WERI-Rb-1 (cell line): ENCODE results near the gene POLR2L.

ENCODE experiments used
- DNase-seq: peaks from one replicate; pipeline ENCODE4 v3.0.0-alpha.2; 2020
- H3K27ac ChIP-seq: fragments of 250-450 bp; sonication (Bioruptor Pico); 2 replicates; pipeline ENCODE4 v1.5.1; 2020; ENCODE audit warnings: mild to moderate bottlenecking, moderate library complexity
- H3K27me3 ChIP-seq: fragments of 250-450 bp; sonication (Bioruptor Pico); 2 replicates; pipeline ENCODE4 v1.5.1; 2021; ENCODE audit warnings: mild to moderate bottlenecking, low read depth, moderate library complexity; ENCODE audit not compliant: insufficient read depth, severe bottlenecking
- H3K36me3 ChIP-seq: fragments of 250-450 bp; sonication (Bioruptor Pico); 2 replicates; pipeline ENCODE4 v1.5.1; 2020; ENCODE audit warnings: mild to moderate bottlenecking, moderate library complexity
- H3K4me3 ChIP-seq: 2 replicates; pipeline ENCODE4 v1.5.1; 2011; ENCODE audit warnings: low read depth, mild to moderate bottlenecking, control low read depth, low read length
- H3K9me3 ChIP-seq: fragments of 250-450 bp; sonication (Bioruptor Pico); 2 replicates; pipeline ENCODE4 v1.5.1; 2021; ENCODE audit warnings: mild to moderate bottlenecking, moderate library complexity; ENCODE audit not compliant: severe bottlenecking
- CTCF ChIP-seq: IDR thresholded peaks from 2 replicates; pipeline ENCODE4 v1.5.1; 2011; ENCODE audit warnings: low read depth, mild to moderate bottlenecking, control low read depth, inconsistent platforms, low read length

Gene POLR2L

DNA sequence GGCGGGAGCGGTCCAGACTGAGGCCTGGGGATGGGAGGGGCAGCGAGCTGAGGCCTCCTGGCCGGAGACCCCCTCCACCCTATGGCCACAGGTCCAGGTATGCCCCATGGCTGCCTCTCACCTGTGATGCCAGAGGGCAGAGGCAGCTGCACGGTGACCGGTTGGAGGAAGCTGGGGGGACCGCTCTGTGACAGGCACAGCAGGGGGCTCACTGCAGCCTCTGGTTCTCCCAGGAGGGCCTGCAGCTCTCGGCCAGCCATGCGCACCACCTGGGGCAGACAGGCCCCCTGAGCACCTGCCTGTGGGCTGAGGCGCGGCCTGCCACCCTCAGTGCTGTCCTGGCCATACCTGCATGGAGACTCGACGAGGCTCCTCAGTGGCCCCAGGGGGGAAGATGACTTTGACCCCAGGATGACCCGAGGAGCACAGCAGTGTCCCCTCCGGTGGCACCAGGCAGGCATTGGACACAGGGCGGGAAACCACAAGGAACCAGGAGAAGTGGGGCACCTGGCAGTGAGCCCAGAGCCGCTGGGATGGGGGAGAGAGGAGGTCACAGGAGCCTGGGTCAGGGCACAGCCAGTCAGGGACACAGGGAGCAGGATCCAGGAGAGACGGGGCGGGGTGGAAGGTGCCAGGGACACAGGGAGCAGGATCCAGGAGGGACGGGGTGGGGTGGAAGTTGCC is 41.1 kb downstream of the POLR2L start:
- no peak for TF ChIP-seq CTCF
- no peaks in the 10 kb centered on the region for H3K9me3 ChIP-seq
- H3K27ac ChIP-seq: no peak overlapping the region
- H3K36me3 ChIP-seq: peaks cover 54% of the 10 kb centered on the region
- H3K27me3 ChIP-seq: no peaks in the 10 kb centered on the region
- no peak for DNase-seq
- no peak overlapping the region for H3K4me3 ChIP-seq

DNA sequence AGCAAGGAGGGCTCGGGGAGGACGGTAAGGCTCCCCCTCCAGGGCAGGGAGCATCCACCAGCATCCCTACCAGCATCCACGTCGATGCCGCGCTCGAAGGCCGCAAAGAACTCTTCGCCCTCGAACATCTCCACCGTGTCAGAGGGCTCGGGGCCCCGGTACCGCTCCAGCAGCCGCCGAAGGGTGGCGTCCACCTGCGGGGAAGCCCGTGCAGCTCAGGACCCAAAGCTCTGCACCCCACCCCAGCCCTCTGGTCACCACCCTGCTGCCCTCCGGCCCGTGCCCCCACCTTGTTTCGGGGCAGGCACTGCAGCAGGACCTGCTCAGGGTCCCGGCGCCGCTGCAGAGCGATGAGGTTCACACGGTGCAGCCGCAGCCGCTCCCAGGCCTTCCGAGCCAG is 41.9 kb downstream of the POLR2L start:
- Histone ChIP-seq H3K4me3 (no peak overlapping the region), H3K27ac (no peak overlapping the region), H3K9me3 (no peaks in the 10 kb centered on the region), H3K36me3 (peaks cover 54% of the 10 kb centered on the region), H3K27me3 (no peaks in the 10 kb centered on the region)
- TF ChIP-seq CTCF: no peak
- no peak for DNase-seq

GRCh38 chr11:799641-800316 is 42.5 kb downstream of the POLR2L start:
- H3K27ac ChIP-seq: no peak overlapping the region
- no peak for TF ChIP-seq CTCF
- H3K36me3 ChIP-seq: peaks cover 54% of the 10 kb centered on the region
- no peak overlapping the region for H3K4me3 ChIP-seq
- H3K9me3 ChIP-seq: no peaks in the 10 kb centered on the region
- no peak for DNase-seq
- H3K27me3 ChIP-seq: no peaks in the 10 kb centered on the region

DNA sequence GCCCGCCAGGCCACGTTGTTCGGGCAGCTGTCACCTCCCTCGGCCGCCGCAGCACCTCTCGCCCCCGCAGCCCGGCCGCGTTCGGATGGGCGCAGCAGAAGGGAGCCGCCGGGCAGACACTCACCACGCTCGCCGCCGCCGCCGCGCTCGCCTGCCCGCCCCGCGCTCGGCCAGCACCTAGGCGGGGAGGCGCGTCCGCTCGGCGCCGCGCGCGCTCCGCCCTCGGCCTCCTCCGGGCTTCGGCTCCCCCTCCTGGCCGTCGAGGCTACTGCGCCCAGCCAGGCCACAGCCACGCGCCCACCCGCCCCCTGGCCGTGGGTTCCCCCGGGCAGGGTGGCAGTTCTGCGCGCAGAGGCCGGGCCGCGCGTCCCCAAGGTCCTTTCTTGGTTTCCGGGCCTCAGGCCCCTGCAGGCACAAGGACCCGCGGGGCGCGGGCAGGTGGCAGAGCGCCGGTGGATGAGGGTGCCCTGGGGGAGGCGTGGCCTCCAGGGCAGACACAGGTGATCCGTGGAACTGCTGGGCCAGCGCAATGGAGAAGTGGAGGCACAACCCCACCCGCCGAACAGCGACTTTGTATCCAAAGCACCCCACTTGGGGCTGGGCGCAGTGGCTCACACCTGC is 44.1 kb downstream of the POLR2L start, which contains the start of gene SLC25A22:
Gene SLC25A22 (minus strand): TSS at position 189 of the 621 bp plus-strand sequence. CDS start 3,275 bp downstream, outside the sequence.
- TF ChIP-seq CTCF: peak; percentile 87
- peak; percentile 76 for DNase-seq
- Histone ChIP-seq H3K4me3 (peak within 1 kb of the TSS; percentile 68), H3K36me3 (peaks cover 56% of the 10 kb centered on the region), H3K27ac (peak within 1 kb of the TSS; percentile 97), H3K9me3 (no peaks in the 10 kb centered on the region), H3K27me3 (no peaks in the 10 kb centered on the region)

GRCh38 chr11:797296-798092 is 44.8 kb downstream of the POLR2L start:
- no peaks in the 10 kb centered on the region for H3K9me3 ChIP-seq
- peaks cover 54% of the 10 kb centered on the region for H3K36me3 ChIP-seq
- TF ChIP-seq CTCF: no peak
- H3K27ac ChIP-seq: peak overlapping the region; percentile 97
- H3K4me3 ChIP-seq: peak overlapping the region; percentile 68
- no peaks in the 10 kb centered on the region for H3K27me3 ChIP-seq
- peak; percentile 95 for DNase-seq
